ENCODE data around the gene ZNF22. TPM values are rescaled to one million over a fixed set of nuclear protein-coding genes. Genes with fewer than 3 reads are reported as not detected.

Gene ZNF22
- total and polyA plus RNA-seq, 7 experiments from 2014 or later, result 13.1 to 44.7 (median 29.7) TPM

GRCh38 chr10:44992732-44993225 lies 7.9 kb upstream of the ZNF22 start:
- Mint-ChIP-seq H3K36me3 (no peaks in the 10 kb centered on the region), H3K27ac (no peak overlapping the region), H3K9me3 (no peaks in the 10 kb centered on the region), H3K4me3 (no peak overlapping the region), H3K27me3 (peaks cover 0 to 15% (median 5%) of the 10 kb centered on the region in 5 donors), H3K4me1 (peaks cover 8 to 30% (median 21%) of the 10 kb centered on the region in 7 donors)
- ChIA-PET POLR2A (no interaction called here), CTCF (no interaction called here)
- no peak for DNase-seq
- Histone ChIP-seq H3K36me3 (ENCODE audit: control insufficient read depth in 2 of 3, insufficient read depth in 3 of 3, low read length in 3 of 3) (no peaks in the 10 kb centered on the region), H3K9me3 (ENCODE audit: control insufficient read depth in 2 of 3, low read length in 3 of 3) (no peaks in the 10 kb centered on the region), H3K27me3 (ENCODE audit: control insufficient read depth in 2 of 2, insufficient read depth in 2 of 2, low read length in 2 of 2) (no peaks in the 10 kb centered on the region), H3K27ac (ENCODE audit: low read depth, low read length) (no peak overlapping the region), H3K4me1 (ENCODE audit: control insufficient read depth in 2 of 2, insufficient read depth in 2 of 2, low read length in 2 of 2) (peaks cover 9 to 17% of the 10 kb centered on the region in 2 donors), H3K4me3 (ENCODE audit: low read length) (no peak overlapping the region)
- intact Hi-C loops (cut with micrococcal nuclease), result no loop called here
- no peak for ATAC-seq

- peaks cover 0 to 15% (median 5%) of the 10 kb centered on the region in 5 donors for H3K27me3 Mint-ChIP-seq
- no peaks in the 10 kb centered on the region for H3K27me3 ChIP-seq (ENCODE audit: control insufficient read depth in 2 of 2, insufficient read depth in 2 of 2, low read length in 2 of 2)
- H3K4me1 ChIP-seq (ENCODE audit: control insufficient read depth in 2 of 2, insufficient read depth in 2 of 2, low read length in 2 of 2), result peaks cover 9 to 17% of the 10 kb centered on the region in 2 donors
- no peaks in the 10 kb centered on the region for H3K9me3 Mint-ChIP-seq
- no peaks in the 10 kb centered on the region for H3K36me3 Mint-ChIP-seq
- no peak overlapping the region for H3K4me3 Mint-ChIP-seq
- POLR2A ChIA-PET, result no interaction called here
- H3K4me3 ChIP-seq (ENCODE audit: low read length), result no peak overlapping the region
- H3K27ac Mint-ChIP-seq, result peak overlapping the region in 1 of 9 donors; percentile 11
- CTCF ChIA-PET, result no interaction called here
- no peaks in the 10 kb centered on the region for H3K36me3 ChIP-seq (ENCODE audit: control insufficient read depth in 2 of 3, insufficient read depth in 3 of 3, low read length in 3 of 3)
- DNase-seq, result peak in 1 of 9 donors; percentile 14
- no peak for ATAC-seq
- no peak overlapping the region for H3K27ac ChIP-seq (ENCODE audit: low read depth, low read length)
- H3K4me1 Mint-ChIP-seq, result peaks cover 8 to 30% (median 21%) of the 10 kb centered on the region in 7 donors
- intact Hi-C loops (cut with micrococcal nuclease), result no loop called here
- H3K9me3 ChIP-seq (ENCODE audit: control insufficient read depth in 2 of 3, low read length in 3 of 3), result no peaks in the 10 kb centered on the region
Measured at GRCh38 chr10:44993226-44993921, 7.3 kb upstream of the ZNF22 start.

- H3K27ac ChIP-seq (ENCODE audit: low read depth, low read length), result no peak overlapping the region
- ChIA-PET CTCF (interaction anchor here (0.6 kb wide), 1 partner anchor 37 kb away, joined by 3 read pairs; no protein-coding TSS in a partner anchor), POLR2A (interaction anchor here (0.6 kb wide), 1 partner anchor 50 kb away, joined by 3 read pairs; no protein-coding TSS in a partner anchor)
- intact Hi-C loops (cut with micrococcal nuclease), result no loop called here
- no peaks in the 10 kb centered on the region for H3K36me3 ChIP-seq (ENCODE audit: control insufficient read depth in 2 of 3, insufficient read depth in 3 of 3, low read length in 3 of 3)
- DNase-seq, result no peak
- peaks cover 0 to 12% (median 8%) of the 10 kb centered on the region in 5 donors for H3K27me3 Mint-ChIP-seq
- no peaks in the 10 kb centered on the region for H3K36me3 Mint-ChIP-seq
- ATAC-seq, result no peak
- peaks cover 8 to 30% (median 21%) of the 10 kb centered on the region in 7 donors for H3K4me1 Mint-ChIP-seq
- peaks cover 0 to 1% (median 0%) of the 10 kb centered on the region in 11 donors for H3K9me3 Mint-ChIP-seq
- peaks cover 9 to 17% of the 10 kb centered on the region in 2 donors for H3K4me1 ChIP-seq (ENCODE audit: control insufficient read depth in 2 of 2, insufficient read depth in 2 of 2, low read length in 2 of 2)
- H3K27me3 ChIP-seq (ENCODE audit: control insufficient read depth in 2 of 2, insufficient read depth in 2 of 2, low read length in 2 of 2), result no peaks in the 10 kb centered on the region
- H3K4me3 ChIP-seq (ENCODE audit: low read length), result no peak overlapping the region
- H3K9me3 ChIP-seq (ENCODE audit: control insufficient read depth in 2 of 3, low read length in 3 of 3), result no peaks in the 10 kb centered on the region
- H3K27ac Mint-ChIP-seq, result peak overlapping the region in 1 of 9 donors; percentile 11
- H3K4me3 Mint-ChIP-seq, result no peak overlapping the region
Measured at GRCh38 chr10:44993922-44994751, 6.6 kb upstream of the ZNF22 start.

- CTCF ChIA-PET, result interaction anchor here (0.8 to 1.0 kb wide), 2 partner anchors 13 to 63 kb away, joined by 3 to 5 read pairs; no protein-coding TSS in a partner anchor
Measured at GRCh38 chr10:44994752-44995530, 5.8 kb upstream of the ZNF22 start.

GRCh38 chr10:44995581-44995913 lies 5.2 kb upstream of the ZNF22 start:
- CTCF ChIA-PET, result interaction anchor here (0.8 to 1.0 kb wide), 2 partner anchors 12 to 63 kb away, joined by 3 to 5 read pairs; no protein-coding TSS in a partner anchor
- H3K9me3 Mint-ChIP-seq, result peaks cover 0 to 8% (median 0%) of the 10 kb centered on the region in 11 donors
- no peak overlapping the region for H3K27ac ChIP-seq (ENCODE audit: low read depth, low read length)
- H3K4me1 ChIP-seq (ENCODE audit: control insufficient read depth in 2 of 2, insufficient read depth in 2 of 2, low read length in 2 of 2), result peaks cover 9 to 21% of the 10 kb centered on the region in 2 donors
- H3K9me3 ChIP-seq (ENCODE audit: control insufficient read depth in 2 of 3, low read length in 3 of 3), result no peaks in the 10 kb centered on the region
- DNase-seq, result peak in 1 of 9 donors; percentile 24
- peaks cover 0 to 8% (median 5%) of the 10 kb centered on the region in 5 donors for H3K27me3 Mint-ChIP-seq
- POLR2A ChIA-PET, result interaction anchor here (0.7 kb wide), 1 partner anchor 12 kb away, joined by 4 read pairs; no protein-coding TSS in a partner anchor
- peak; percentile 49 for ATAC-seq
- no peak overlapping the region for H3K4me3 ChIP-seq (ENCODE audit: low read length)
- H3K27ac Mint-ChIP-seq, result peak overlapping the region in 7 of 9 donors; percentile 27 to 79 (median 56)
- H3K27me3 ChIP-seq (ENCODE audit: control insufficient read depth in 2 of 2, insufficient read depth in 2 of 2, low read length in 2 of 2), result no peaks in the 10 kb centered on the region
- peak overlapping the region in 6 of 10 donors; percentile 6 to 49 (median 36) for H3K4me3 Mint-ChIP-seq
- intact Hi-C loops (cut with micrococcal nuclease), result no loop called here
- peaks cover 0 to 3% (median 0%) of the 10 kb centered on the region in 5 donors for H3K36me3 Mint-ChIP-seq
- H3K36me3 ChIP-seq (ENCODE audit: control insufficient read depth in 2 of 3, insufficient read depth in 3 of 3, low read length in 3 of 3), result no peaks in the 10 kb centered on the region
- peaks cover 15 to 43% (median 32%) of the 10 kb centered on the region in 7 donors for H3K4me1 Mint-ChIP-seq

More at GRCh38 chr10:44994752-44995530, 5.8 kb upstream of the ZNF22 start:
- Mint-ChIP-seq H3K4me3 (peak overlapping the region in 1 of 10 donors; percentile 49), H3K36me3 (peaks cover 0 to under 1% (median 0%) of the 10 kb centered on the region in 5 donors), H3K27me3 (peaks cover 0 to 11% (median 6%) of the 10 kb centered on the region in 5 donors), H3K27ac (peak overlapping the region in 5 of 9 donors; percentile 28 to 87 (median 56)), H3K9me3 (peaks cover 0 to 4% (median 0%) of the 10 kb centered on the region in 11 donors), H3K4me1 (peaks cover 9 to 37% (median 26%) of the 10 kb centered on the region in 7 donors)
- Histone ChIP-seq H3K27ac (ENCODE audit: low read depth, low read length) (no peak overlapping the region), H3K27me3 (ENCODE audit: control insufficient read depth in 2 of 2, insufficient read depth in 2 of 2, low read length in 2 of 2) (no peaks in the 10 kb centered on the region), H3K36me3 (ENCODE audit: control insufficient read depth in 2 of 3, insufficient read depth in 3 of 3, low read length in 3 of 3) (no peaks in the 10 kb centered on the region), H3K4me3 (ENCODE audit: low read length) (no peak overlapping the region), H3K9me3 (ENCODE audit: control insufficient read depth in 2 of 3, low read length in 3 of 3) (no peaks in the 10 kb centered on the region), H3K4me1 (ENCODE audit: control insufficient read depth in 2 of 2, insufficient read depth in 2 of 2, low read length in 2 of 2) (peaks cover 9 to 17% of the 10 kb centered on the region in 2 donors)
- ATAC-seq (no peak), DNase-seq (no peak)
- intact Hi-C loops (cut with micrococcal nuclease), result no loop called here
- POLR2A ChIA-PET, result interaction anchor here (0.6 kb wide), 1 partner anchor 51 kb away, joined by 3 read pairs; no protein-coding TSS in a partner anchor

Measured in naive thymus-derived CD4-positive, alpha-beta T cell (primary cell).